HG03196 (cell line): ENCODE data around the gene TAS2R13.

Source experiments
- ATAC-seq: cut with Tn5 transposase; IDR thresholded peaks from one replicate; pipeline ENCODE4 v1.9.1; 2021; ENCODE audit not compliant: unreplicated experiment

The TAS2R13 gene, protein sequence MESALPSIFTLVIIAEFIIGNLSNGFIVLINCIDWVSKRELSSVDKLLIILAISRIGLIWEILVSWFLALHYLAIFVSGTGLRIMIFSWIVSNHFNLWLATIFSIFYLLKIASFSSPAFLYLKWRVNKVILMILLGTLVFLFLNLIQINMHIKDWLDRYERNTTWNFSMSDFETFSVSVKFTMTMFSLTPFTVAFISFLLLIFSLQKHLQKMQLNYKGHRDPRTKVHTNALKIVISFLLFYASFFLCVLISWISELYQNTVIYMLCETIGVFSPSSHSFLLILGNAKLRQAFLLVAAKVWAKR

DNA sequence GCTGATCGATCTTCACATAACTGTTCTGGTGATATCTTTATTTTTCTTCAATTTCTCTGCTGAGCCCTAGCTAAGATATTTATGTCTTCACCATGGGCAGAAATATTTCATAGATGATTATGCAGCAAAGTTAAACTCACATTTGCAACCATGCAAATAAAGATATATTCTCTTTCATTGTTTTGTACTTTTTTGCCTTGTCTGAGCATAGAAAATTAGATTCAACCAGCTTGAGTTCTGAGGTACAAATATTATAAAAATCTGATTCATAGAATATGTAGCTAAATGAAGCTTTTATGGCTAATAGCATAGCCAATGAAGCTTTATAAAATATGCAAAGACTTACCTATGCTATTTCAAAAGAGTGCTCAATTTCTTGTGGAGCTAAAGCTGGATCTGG lies at the start of gene TAS2R13:
TAS2R13 (minus strand) TSS at position 101 of the 400 bp plus-strand sequence. CDS start 264 bp downstream, outside the sequence.
- no peak for ATAC-seq

DNA sequence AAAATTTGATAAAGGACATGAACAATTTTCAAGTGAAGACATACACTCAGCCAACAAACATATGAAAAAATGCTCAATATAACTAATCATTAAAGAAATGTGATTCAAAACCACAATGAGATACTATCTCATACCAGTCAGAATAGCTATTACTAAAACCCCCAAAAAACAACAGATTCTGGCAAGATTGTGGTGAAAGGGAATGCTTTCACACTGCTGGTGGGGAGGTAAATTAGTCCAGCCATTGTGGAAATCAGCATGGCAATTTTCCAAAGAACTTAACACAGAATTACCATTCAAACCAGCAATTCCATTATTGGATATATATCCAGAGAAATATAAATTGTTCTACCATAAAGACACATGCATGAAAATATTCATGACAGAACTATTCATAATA lies 48.4 kb upstream of the TAS2R13 start:
- ATAC-seq = no peak

DNA sequence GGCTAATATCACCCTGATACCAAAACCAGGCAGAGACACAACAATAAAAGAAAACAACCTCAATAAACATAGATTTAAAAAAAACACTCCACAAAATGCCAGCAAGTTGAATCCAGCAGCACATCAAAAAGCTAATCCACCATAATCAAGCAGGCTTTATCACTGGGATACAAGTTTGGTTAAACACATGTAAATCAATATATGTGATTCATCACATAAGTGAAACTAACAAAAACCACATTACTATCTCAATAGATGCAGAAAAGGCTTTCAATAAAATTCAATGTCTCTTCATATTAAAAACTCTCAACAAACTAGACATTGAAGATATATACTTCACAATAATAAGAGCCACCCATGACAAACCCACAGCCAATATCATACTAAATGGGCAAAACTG lies 46.7 kb upstream of the TAS2R13 start:
- no peak for ATAC-seq

DNA sequence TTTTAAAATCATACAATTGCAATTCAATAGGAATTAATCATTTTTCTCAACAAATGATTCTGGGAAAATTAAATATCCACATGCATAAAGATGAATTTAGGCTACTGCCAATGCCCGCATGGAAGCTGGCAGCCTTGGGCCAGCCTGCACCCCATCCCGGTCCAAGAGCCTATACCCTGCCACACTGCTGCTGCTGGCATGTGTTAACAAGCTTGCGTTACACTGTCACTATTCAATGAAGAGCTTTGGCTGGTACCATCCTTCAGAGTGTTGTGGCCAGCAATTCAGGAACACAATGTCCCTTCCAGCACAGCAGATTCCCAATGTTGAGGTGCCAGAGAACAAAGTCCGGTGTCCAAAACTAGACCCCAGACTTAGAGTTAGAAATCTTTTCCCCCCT lies 43.3 kb upstream of the TAS2R13 start:
- ATAC-seq = no peak

DNA sequence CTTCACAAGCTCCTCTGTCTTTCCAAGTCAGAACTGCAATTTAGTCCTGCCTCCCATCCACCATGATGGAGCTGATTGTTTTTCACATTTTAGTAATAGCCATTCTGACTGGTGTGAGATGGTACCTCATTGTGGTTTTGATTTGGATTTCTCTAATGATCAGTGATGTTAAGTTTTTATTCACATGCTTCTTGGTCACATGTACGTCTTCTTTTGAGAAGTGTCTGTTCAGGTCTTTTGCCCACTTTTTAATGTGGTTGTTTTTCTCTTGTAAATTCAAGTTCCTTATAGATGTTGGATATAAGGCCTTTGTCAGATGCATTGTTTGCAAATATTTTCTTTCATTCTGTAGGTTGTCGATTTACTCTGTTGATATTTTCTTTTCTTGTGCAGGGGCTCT lies 33.8 kb upstream of the TAS2R13 start:
- ATAC-seq = no peak

DNA sequence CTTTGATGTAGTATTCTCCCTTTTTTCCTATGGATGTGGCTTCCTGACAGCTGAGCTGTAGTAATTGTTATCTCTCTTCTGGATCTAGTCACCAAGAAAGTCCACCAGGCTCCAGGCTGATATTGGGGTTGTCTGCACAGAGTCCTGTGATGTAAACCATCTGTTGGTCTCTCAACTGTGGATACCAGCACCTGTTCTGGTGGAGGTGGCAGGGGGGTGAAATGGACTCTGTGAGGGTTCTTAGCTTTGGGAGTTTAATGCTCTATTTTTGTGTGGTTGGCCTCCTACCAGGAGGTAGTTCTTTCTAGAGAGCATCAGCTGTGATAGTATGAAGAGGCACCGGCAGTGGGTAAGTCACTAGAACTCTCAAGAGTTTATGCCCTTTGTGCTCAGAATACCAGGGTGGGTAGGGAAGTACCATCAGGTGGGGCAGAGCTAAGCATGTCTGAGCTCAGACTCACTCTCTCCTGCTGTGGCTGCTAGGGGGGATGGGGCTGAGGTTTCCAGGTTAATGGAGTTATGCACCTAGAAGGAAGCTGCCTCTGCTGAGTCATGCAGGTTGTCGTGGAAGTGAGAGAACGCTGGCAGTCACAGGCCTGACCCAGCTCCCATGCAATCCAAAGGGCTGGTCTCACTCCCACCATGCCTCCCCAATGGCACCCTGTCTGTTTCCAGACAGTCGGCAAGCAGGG lies 32.7 kb upstream of the TAS2R13 start:
- ATAC-seq = no peak

DNA sequence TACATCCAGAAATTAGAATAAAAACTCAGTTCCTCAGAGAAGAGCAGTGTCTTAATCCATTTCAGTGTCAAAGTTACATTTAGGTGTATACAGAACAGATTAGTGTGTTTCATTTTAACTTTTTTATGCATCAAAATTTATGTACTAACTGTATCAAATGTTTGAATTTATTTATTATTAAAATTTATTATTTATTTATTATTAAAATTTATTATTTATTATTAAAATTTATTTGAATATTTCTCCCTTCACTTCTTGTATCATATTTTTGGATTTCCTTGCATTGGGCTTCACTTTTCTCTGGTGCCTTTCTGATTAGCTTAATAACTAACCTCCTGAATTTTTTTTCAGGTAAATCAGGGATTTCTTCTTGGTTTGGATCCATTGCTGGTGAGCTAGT lies 32.0 kb upstream of the TAS2R13 start:
- no peak for ATAC-seq

DNA sequence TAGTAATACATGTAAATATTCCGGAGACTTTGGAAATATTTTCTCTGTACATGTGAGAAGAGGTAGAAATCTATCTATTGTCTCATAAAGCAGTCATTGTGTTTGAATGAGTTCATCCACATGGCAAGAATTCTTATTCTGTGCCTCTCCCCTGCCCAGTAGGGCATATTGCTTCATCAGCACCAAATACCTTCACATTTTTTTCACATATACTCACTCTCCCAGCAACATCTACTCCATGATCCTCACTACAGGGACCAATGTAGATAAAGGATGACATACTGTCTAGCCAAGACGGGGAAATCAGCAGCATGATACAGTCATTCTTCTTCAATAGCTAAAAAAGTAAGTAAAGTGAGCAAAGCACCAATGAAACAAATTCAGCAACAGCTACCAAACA lies 31.0 kb upstream of the TAS2R13 start:
- no peak for ATAC-seq

DNA sequence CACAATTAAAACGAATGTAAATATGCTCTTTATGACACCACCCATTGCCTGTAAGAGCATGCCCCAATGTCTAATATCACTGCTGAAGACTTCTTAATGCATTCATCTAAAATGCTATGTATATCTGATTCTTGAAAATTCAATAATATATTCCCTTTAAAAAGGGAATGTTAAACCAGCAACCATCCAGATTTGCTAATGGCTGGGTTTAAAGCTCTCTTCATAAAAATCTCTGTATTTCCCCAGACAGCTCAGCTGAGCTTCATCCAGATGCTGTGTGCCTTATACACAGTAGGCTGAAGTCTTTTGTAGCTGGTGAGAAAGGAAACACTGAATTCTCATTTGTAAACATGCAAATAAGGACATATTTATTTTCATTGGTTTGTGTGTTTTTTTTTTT lies 29.8 kb upstream of the TAS2R13 start, which contains the start of gene TAS2R14:
TAS2R14 (minus strand) TSS at position 101 of the 400 bp plus-strand sequence; CDS start at position 45, 56 bp downstream.
- no peak for ATAC-seq

DNA sequence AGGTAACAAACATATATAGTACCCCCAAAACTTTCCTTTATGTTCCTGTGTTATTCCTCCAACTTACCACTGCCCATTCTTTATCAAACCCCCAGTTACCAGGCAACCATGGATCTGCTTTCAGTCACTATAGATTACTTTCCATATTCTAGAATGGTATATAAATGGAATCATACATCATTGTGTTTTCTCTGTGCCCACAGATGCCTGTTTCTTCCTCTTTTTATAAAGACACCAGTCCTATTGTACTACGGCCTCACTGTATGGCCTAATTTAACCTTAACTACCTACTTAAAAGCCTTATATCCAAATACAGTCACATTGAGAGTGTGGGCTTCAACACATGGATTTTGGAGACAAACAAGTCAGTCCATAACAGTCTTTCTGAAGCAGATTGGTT lies 27.1 kb upstream of the TAS2R13 start:
- no peak for ATAC-seq

DNA sequence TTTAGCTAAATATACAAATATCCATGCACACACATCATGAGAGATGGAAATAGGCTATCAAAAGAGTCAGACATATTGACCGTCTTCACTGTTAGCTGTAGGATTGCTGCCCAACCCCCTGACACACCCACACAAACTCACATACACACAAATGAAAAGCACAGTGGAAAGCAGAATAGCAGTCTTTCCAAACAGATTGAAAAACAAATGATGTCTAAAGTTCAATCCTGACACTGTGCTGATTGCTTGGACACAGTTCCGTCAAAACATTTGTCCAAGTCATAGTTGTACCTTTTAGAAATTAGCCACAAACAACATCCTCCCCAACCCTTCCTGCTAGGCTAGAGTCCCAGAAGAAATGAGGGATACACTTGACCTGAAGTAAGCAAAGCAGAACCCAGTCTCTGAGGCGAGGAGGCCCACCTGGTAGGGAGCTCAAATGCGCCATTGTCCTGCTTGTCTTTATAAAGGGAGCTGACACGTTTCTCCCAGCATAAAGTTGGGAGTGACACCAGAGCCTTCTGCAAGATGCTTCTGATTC lies 19.5 kb upstream of the TAS2R13 start, which contains the start of gene PRH2:
PRH2 (plus strand) TSS at position 491 of the 541 bp plus-strand sequence; CDS start at position 529, 38 bp downstream.
- no peak for ATAC-seq

DNA sequence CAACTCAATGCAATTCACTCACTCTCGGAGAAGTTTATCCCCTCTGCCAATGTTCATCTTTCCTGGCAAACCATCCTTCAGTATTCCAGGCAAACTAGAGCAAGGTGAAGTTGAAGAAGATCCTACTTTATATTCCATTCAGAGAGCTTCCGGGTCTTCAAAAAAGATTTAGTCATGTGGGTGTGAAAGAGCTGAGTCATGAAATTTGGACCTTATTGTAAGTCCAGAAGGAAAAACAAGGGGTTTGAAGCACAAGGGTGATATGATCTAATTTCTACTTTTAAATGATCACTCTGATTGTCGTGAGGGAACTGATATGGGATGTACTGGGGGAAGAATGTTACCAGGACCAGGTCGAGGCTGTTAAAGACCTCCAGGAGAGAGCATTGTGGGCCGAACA lies 16.9 kb upstream of the TAS2R13 start:
- no peak for ATAC-seq

DNA sequence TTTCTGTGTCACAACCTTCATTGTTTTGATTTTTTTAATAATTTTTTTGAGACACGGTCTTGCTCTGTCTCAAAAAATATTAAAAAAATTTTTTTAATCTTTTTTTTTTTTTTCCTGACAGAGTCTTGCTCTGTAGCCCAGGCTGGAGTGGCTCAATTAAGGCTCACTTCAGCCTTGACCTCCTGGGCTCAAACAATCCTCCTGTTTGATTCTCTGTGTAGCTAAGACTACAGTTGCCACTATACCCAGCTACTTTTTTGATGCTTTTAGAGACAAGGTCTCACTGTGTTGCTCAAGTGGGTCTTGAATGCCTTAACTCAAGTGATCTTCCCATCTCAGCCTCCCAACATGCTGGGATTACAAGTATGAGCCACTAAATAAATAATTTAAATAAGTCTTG lies 10.4 kb upstream of the TAS2R13 start:
- no peak for ATAC-seq

DNA sequence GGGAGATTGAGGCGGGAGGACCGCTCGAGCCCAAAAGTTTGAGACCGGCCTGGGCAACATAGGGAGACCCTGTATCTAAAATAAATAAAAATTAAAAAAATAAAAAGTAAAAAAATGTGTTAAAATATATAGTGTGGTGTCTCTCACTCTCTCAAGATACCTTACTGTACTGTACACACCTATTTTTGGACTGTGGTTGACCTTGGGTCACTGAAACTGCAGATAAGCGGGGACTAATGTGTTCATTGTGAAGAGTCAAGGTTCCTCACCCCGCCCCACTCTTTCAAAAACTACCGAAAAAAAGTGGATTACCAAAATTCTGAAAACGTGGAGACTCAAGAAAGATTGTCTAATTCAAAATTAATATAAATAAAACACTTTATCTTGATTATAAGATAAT lies 1.0 kb upstream of the TAS2R13 start:
- no peak for ATAC-seq

DNA sequence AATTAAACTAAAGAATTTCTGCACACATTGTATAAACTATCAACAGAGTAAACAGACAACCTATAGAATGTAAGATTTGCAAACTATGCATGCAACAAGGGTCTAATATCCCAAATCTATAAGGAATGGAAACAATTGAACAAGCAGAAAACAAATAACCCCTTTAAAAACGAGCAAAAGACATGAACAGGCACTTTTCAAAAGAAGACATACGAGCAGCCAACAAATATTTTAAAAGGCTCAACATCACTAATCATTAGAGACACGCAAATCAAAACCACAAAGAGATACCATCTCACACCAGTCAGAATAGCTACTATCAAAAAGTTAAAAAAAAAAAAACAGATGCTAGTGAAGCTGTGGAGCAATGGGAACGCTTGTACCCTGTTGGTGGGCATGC lies 4.7 kb downstream of the TAS2R13 start:
- no peak for ATAC-seq

DNA sequence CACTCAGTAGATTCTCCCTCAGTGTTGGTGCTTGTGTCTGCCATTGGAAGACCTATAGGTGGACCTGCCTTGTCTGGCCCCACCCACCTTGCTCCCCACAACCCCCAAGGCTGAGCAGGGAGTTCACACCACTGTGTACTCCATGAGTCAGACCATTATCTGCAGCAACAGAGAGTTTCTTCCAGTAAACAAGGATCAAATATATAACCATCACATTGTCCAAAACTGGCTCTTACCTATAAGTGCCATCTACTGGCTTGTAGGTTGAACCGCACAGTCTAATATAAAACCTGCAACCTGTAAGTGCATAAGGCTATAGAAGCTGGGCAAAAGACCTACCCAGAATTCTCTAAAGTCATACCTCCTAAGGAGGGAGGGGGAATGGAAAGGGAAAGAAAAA lies 7.9 kb downstream of the TAS2R13 start:
- ATAC-seq = no peak

DNA sequence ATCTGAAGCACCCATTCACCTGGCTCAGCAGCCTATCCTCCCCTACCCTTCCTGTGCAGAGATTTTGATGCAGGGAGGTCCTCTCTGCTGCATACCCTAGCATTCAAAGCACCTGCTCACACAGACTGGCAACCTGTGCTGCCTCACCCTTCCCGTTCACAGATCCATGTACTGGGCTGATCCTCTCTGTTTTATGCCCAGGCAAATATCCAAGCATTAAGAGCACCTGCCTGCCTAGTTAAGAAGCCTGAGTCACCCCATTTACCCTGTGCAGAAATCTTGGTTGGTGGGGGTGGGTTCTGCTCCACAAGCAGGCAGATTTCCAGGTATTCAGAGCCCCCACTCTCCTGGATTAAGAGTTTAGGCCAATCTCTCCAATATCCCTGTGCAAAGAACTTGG lies 8.4 kb downstream of the TAS2R13 start:
- ATAC-seq = no peak

DNA sequence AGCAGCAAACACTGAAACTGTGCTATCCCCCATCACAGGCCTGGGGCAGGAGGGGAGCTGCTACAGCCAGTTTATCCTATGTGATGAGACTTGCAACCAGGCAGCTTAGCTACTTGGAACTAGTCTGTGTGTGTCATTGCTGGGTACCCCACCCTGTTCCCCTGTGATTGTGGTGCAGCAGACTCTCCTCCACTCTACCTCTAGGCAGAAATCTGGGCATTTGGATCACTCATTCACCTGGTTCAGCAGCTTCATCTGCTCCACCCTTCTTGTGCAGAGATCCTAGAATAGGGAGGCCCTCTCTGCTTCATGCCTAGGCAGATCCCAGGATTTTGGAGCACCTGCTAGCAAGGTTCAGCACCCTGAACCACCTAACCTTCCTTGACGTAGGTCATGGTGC lies 8.8 kb downstream of the TAS2R13 start:
- ATAC-seq = no peak

DNA sequence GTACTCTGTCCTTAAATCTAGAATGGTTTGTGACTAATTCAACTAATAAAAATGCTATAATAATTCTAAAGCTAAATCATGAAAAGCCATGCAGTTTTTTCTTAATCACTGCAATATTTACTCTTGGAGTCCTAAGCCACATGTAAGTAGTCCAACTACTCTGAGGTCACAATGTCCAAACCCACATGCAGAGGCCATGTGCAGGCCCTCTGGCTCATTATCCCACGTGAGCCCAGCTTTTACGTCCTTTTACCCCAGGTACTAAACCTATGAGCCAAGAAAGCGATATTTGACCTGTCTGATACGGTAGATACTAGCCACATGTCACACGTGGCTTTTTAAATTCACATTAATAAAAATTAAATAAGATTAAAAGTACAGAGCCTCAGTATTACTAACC lies 12.5 kb downstream of the TAS2R13 start:
- ATAC-seq = no peak

DNA sequence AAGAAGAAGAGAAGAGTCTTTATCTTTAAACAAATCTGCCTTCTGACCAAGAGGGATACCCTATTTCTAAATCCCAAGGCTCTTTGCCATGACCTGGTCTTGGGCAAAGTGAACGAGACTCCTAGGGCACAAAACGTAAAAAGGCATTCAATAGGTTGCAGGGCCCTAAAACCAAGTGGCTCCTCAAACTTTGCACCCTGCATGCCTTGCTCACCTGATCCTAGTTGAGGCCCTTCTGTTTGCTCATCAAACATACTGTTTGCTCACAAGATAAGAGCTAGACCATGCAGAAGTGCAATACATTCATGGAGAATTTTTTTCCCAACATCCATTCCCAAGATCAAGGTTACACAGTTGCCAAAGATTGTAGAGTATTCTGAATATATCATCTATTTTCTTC lies 17.4 kb downstream of the TAS2R13 start:
- ATAC-seq = no peak

DNA sequence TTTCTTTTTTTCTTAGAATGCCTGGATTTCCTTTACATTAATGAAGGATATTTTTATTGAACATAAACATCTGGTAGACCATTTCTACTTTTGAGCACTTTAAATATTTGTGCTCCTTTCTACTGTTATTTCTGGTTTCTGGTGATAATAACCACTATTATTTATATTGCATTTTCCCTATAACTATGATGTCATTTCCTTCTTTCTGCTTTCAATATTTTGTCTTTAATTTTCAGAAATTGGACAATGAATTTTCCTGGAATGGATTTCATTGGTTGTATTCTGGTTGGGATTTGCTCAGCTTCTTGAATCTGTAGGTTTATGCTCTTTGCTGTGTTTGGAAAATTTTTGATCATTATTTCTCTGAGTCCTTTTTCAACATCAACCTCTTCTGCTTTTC lies 20.1 kb downstream of the TAS2R13 start:
- ATAC-seq = no peak

DNA sequence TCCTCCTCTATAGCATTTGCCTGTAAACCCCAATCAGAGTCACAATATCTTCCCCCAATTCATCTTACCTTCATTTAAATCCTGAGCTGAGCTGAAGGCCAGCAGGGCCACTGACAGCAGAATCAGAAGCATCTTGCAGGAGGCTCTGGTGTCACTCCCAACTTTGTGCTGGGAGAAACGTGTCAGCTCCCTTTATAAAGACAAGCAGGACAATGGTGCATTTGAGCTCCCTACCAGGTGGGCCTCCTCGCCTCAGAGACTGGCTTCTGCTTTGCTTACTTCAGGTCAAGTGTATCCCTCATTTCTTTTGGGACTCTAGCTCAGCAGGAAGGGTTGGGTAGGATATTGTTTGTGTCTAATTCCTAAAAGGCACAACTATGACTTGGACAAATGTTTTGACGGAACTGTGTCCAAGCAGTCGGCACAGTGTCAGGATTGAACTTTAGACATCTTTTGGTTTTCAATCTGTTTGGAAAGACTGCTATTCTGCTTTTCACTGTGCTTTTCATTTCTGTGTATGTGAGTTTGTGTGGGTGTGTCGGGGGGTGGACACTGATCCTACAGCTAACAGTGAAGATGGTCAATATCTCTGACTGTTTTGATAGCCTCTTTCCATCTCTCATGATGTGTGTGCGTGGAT lies 25.2 kb downstream of the TAS2R13 start, which contains the start of gene PRH1:
PRH1 (minus strand) TSS at position 170 of the 640 bp plus-strand sequence; CDS start at position 132, 38 bp downstream.
- no peak for ATAC-seq
